ENCODE data around the gene MSI2. TPM values are rescaled to one million over a fixed set of nuclear protein-coding genes. Genes with fewer than 3 reads are reported as not detected.

MSI2 gene
- total and polyA plus RNA-seq, 12 donors = 25.5 to 135 (median 121) TPM

DNA sequence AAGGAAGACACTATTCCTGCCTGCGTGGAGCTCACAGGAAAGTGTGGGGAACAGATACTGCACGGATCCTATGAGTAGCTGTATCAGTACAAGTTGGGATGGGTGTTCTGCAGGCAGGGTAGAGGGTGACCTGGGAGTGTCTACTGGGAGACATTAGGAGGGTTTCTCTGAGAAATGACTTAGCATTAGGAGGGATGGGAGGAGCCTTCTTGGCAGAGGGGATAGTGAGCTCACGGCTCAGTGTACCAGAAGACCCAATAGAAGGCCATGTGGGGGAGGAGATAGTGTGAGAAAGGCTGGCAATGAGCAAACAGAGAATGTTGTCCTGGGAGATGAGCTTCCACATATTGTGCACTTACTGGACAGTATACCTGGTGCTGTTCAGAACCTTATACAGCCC lies 109.1 kb downstream of the MSI2 start:
- Histone ChIP-seq H3K4me3 (no peak overlapping the region), H3K36me3 (no peaks in the 10 kb centered on the region), H3K27ac (peak overlapping the region in 6 of 10 donors; percentile 9 to 76 (median 56)), H3K4me1 (peaks cover 14 to 73% (median 53%) of the 10 kb centered on the region in 9 donors), H3K9me3 (no peaks in the 10 kb centered on the region), H3K27me3 (no peaks in the 10 kb centered on the region)
- DNase-seq = no peak
- 49 to 59% methylated on average over 3 of the region's 3 CpGs for WGBS, 2 donors
- no peak for TF ChIP-seq CTCF (IDR thresholded peaks at IDR 0.05)
- intact Hi-C loops (cut with DNase I) = loop anchor here in 1 of 10 donors (10.0 kb wide), 1 partner anchor 49 kb away; no protein-coding TSS in a partner anchor
- ATAC-seq = peak in 6 of 8 donors; percentile 14 to 49 (median 27)

DNA sequence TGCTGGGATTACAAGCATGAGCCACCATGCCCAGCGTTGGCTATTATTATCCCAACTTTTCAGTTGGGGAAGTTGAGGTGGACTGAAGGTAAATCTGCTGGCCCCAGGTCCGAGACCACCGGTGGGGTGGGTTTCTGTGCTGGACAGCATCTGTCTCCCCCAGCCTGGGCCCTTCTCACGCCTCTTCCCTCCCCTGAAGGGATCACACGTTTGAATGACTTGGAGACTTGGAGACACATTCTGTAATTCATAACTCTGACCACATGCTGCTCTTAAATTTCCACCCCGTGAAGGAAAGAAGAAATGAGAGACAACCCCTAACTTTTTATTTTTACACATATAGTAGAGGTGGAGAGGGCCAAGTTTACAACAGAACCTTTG lies 109.8 kb downstream of the MSI2 start:
- no peak overlapping the region for H3K4me3 ChIP-seq
- peak overlapping the region in 9 of 10 donors; percentile 27 to 76 (median 62) for H3K27ac ChIP-seq
- no peaks in the 10 kb centered on the region for H3K9me3 ChIP-seq
- peaks cover 14 to 70% (median 53%) of the 10 kb centered on the region in 9 donors for H3K4me1 ChIP-seq
- TF ChIP-seq CTCF (IDR thresholded peaks at IDR 0.05) = no peak
- ATAC-seq = peak in 2 of 8 donors; percentile 5 to 25
- 72 to 73% methylated on average over 6 of the region's 6 CpGs for WGBS, 2 donors
- intact Hi-C loops (cut with DNase I) = loop anchor here in 1 of 10 donors (10.0 kb wide), 1 partner anchor 49 kb away; no protein-coding TSS in a partner anchor
- H3K36me3 ChIP-seq = no peaks in the 10 kb centered on the region
- DNase-seq = no peak
- no peaks in the 10 kb centered on the region for H3K27me3 ChIP-seq

GRCh38 chr17:57366558-57367351 lies 110.4 kb downstream of the MSI2 start:
- H3K4me3 ChIP-seq = peak overlapping the region in 1 of 10 donors; percentile 3
- H3K36me3 ChIP-seq = no peaks in the 10 kb centered on the region
- intact Hi-C loops (cut with DNase I) = loop anchor here in 1 of 10 donors (10.0 kb wide), 1 partner anchor 48 kb away; no protein-coding TSS in a partner anchor
- H3K9me3 ChIP-seq = no peaks in the 10 kb centered on the region
- no peak for DNase-seq
- peak overlapping the region; percentile 34 to 76 (median 62) for H3K27ac ChIP-seq
- peak; percentile 40 to 80 (median 62) for ATAC-seq
- 41 to 52% methylated on average over 13 of the region's 13 CpGs for WGBS, 2 donors
- H3K4me1 ChIP-seq = peaks cover 14 to 71% (median 53%) of the 10 kb centered on the region in 9 donors
- H3K27me3 ChIP-seq = no peaks in the 10 kb centered on the region
- TF ChIP-seq CTCF (IDR thresholded peaks at IDR 0.05) = no peak

DNA sequence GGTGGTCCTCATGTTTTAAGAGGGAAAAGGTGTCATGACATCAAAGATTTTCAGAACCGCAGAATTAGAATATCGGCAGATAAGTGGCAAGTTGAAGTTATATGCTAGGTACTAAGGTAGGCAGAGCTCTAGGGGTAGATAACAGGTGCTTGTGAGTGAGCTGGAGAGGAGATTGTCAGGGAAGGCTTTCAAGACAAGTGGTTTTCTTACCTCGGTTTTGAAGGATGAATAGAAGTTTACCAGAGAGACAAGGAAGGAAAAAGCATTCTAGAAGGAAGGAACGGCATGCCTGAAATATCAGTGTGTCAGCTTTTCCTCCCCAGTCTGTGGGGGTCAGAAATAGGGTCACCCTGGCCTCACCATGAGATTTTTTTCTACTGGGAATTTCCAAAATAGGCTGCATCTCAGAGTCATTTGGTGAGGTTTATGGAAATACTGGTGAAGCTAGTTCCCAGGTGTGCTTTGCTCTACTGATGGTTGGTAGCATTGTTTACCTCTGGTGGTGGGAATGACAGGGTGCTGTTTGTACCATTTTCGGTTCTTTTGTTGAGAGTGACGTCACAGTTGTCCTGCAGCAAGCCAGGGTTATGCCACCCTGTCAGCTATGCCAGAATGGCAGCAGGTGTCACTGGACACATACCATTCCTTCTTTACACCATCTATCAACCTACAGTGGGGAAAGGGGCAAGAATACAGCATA lies 112.5 kb downstream of the MSI2 start:
- H3K4me3 ChIP-seq = no peak overlapping the region
- peaks cover 0 to 5% (median 3%) of the 10 kb centered on the region in 11 donors for H3K9me3 ChIP-seq
- H3K27me3 ChIP-seq = no peaks in the 10 kb centered on the region
- intact Hi-C loops (cut with DNase I) = loop anchor here in 1 of 10 donors (10.0 kb wide), 1 partner anchor 46 kb away; no protein-coding TSS in a partner anchor
- peak overlapping the region in 6 of 10 donors; percentile 31 to 76 (median 67) for H3K27ac ChIP-seq
- TF ChIP-seq CTCF (IDR thresholded peaks at IDR 0.05) = no peak
- 56 to 74% methylated on average over 6 of the region's 6 CpGs for WGBS, 2 donors
- peak in 7 of 8 donors; percentile 43 to 80 (median 72) for ATAC-seq
- no peak for DNase-seq
- H3K4me1 ChIP-seq = peaks cover 14 to 74% (median 53%) of the 10 kb centered on the region in 9 donors
- no peaks in the 10 kb centered on the region for H3K36me3 ChIP-seq
